Osteocyte (in vitro differentiated cells): ENCODE results near the gene COL27A1. TPM values are rescaled to one million over a fixed set of nuclear protein-coding genes. Genes with fewer than 3 reads are reported as not detected.
"Not testable (repeated sequence)": the region's sequence is repeated elsewhere in the genome, so short reads cannot be mapped to it uniquely, and the experiment has no call there.

Source experiments
- DNase-seq: peaks from one replicate; pipeline ENCODE4 v3.0.0; 2021; ENCODE audit warnings: mixed read lengths; ENCODE audit not compliant: unreplicated experiment; ENCODE audit errors: extremely low spot score
- H3K27ac Mint-ChIP-seq: one replicate; pipeline ENCODE4 v1.8.0; 2021; ENCODE audit warnings: mild to moderate bottlenecking, mixed read lengths; ENCODE audit not compliant: unreplicated experiment
- H3K27me3 Mint-ChIP-seq: one replicate; pipeline ENCODE4 v1.8.0; 2021; ENCODE audit warnings: mixed read lengths; ENCODE audit not compliant: unreplicated experiment
- H3K36me3 Mint-ChIP-seq: one replicate; pipeline ENCODE4 v1.8.0; 2021; ENCODE audit warnings: mixed read lengths; ENCODE audit not compliant: unreplicated experiment
- H3K4me1 Mint-ChIP-seq: one replicate; pipeline ENCODE4 v1.8.0; 2021; ENCODE audit warnings: mixed read lengths; ENCODE audit not compliant: unreplicated experiment
- H3K4me3 Mint-ChIP-seq: one replicate; pipeline ENCODE4 v1.8.0; 2021; ENCODE audit warnings: mild to moderate bottlenecking, moderate library complexity, mixed read lengths; ENCODE audit not compliant: unreplicated experiment
- H3K9me3 Mint-ChIP-seq: one replicate; pipeline ENCODE4 v1.8.0; 2021; ENCODE audit warnings: mixed read lengths; ENCODE audit not compliant: unreplicated experiment
- total RNA-seq: library from RNA; stranded (reverse); gene quantifications from 2 replicates; pipeline ENCODE4 v1.2.1, GENCODE V29; 2021
- TF ChIP-seq, protein P1 (sequence below): fragments of 200-600 bp; sonication (generic); IDR thresholded peaks from 2 replicates; pipeline ENCODE4 v1.5.0; 2021; ENCODE audit warnings: antibody characterized with exemption, mild to moderate bottlenecking, moderate library complexity

Gene COL27A1
- total RNA-seq, 1 donor from 2014 or later = 44.4 TPM

DNA sequence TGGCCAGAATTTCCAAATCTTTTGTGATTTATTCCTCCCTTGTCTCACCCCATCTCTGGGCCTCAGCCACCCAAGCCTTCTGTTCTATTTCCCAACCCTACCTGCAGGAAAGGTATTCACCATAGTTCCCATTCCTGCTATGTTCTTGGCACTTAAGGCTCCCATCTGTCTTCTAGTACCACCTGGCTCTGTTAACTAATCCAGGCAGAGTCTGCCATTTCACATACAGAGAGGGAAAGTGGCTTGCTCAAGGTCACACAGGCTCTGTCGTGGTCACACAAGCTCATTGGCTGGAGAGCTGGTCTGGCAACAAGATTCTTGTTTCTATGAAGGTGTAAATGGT is 35.2 kb downstream of the COL27A1 start:
- no peak for DNase-seq
- H3K9me3 Mint-ChIP-seq = peaks cover 5% of the 10 kb centered on the region
- peaks cover 44% of the 10 kb centered on the region for H3K36me3 Mint-ChIP-seq
- H3K4me1 Mint-ChIP-seq = no peaks in the 10 kb centered on the region
- H3K27ac Mint-ChIP-seq = no peak overlapping the region
- TF ChIP-seq, protein P1, sequence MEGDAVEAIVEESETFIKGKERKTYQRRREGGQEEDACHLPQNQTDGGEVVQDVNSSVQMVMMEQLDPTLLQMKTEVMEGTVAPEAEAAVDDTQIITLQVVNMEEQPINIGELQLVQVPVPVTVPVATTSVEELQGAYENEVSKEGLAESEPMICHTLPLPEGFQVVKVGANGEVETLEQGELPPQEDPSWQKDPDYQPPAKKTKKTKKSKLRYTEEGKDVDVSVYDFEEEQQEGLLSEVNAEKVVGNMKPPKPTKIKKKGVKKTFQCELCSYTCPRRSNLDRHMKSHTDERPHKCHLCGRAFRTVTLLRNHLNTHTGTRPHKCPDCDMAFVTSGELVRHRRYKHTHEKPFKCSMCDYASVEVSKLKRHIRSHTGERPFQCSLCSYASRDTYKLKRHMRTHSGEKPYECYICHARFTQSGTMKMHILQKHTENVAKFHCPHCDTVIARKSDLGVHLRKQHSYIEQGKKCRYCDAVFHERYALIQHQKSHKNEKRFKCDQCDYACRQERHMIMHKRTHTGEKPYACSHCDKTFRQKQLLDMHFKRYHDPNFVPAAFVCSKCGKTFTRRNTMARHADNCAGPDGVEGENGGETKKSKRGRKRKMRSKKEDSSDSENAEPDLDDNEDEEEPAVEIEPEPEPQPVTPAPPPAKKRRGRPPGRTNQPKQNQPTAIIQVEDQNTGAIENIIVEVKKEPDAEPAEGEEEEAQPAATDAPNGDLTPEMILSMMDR = no peak
- no peak overlapping the region for H3K4me3 Mint-ChIP-seq
- H3K27me3 Mint-ChIP-seq = no peaks in the 10 kb centered on the region

- H3K27me3 Mint-ChIP-seq, H3K4me3 Mint-ChIP-seq, H3K27ac Mint-ChIP-seq, H3K4me1 Mint-ChIP-seq, H3K9me3 Mint-ChIP-seq, DNase-seq: not testable (repeated sequence)
- peaks cover 40% of the 10 kb centered on the region for H3K36me3 Mint-ChIP-seq
Observed at GRCh38 chr9:114191402-114191801, 36.1 kb downstream of the COL27A1 start.

- peaks cover 5% of the 10 kb centered on the region for H3K9me3 Mint-ChIP-seq
- TF ChIP-seq, protein P1 = no peak
- H3K27me3 Mint-ChIP-seq = no peaks in the 10 kb centered on the region
- no peak overlapping the region for H3K27ac Mint-ChIP-seq
- no peaks in the 10 kb centered on the region for H3K4me1 Mint-ChIP-seq
- H3K4me3 Mint-ChIP-seq = no peak overlapping the region
- no peak for DNase-seq
- peaks cover 40% of the 10 kb centered on the region for H3K36me3 Mint-ChIP-seq
Observed at GRCh38 chr9:114192539-114192938, 37.2 kb downstream of the COL27A1 start.

DNA sequence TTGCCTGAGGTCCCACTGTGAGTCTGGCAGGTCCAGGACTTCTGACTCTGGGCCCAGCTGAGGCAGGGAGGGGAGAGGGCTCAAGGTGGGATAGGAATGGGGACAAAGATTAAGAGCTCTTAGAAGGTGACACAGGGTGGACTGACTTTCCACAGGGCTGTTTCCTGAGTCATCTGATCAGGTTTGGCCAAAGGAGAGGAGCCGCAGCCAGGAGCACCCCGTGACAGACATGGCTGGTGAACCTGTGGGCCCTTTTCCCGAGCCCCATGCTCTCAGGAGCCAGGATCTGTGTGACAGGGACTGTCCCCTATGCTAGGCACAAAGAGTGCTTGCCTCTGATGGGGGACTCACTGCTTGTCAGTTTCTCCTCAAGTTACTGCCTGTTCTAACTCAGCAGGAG is 37.8 kb downstream of the COL27A1 start:
- H3K36me3 Mint-ChIP-seq = peaks cover 45% of the 10 kb centered on the region
- no peaks in the 10 kb centered on the region for H3K4me1 Mint-ChIP-seq
- H3K9me3 Mint-ChIP-seq = peaks cover 5% of the 10 kb centered on the region
- DNase-seq = no peak
- TF ChIP-seq, protein P1 = no peak
- H3K4me3 Mint-ChIP-seq = no peak overlapping the region
- no peaks in the 10 kb centered on the region for H3K27me3 Mint-ChIP-seq
- no peak overlapping the region for H3K27ac Mint-ChIP-seq

GRCh38 chr9:114196117-114196516 is 40.8 kb downstream of the COL27A1 start:
- Mint-ChIP-seq H3K4me3 (no peak overlapping the region), H3K27me3 (no peaks in the 10 kb centered on the region), H3K4me1 (no peaks in the 10 kb centered on the region), H3K36me3 (peaks cover 45% of the 10 kb centered on the region), H3K27ac (no peak overlapping the region), H3K9me3 (no peaks in the 10 kb centered on the region)
- TF ChIP-seq, protein P1 = no peak
- no peak for DNase-seq

- no peaks in the 10 kb centered on the region for H3K27me3 Mint-ChIP-seq
- H3K4me3 Mint-ChIP-seq = no peak overlapping the region
- peaks cover 38% of the 10 kb centered on the region for H3K36me3 Mint-ChIP-seq
- no peak overlapping the region for H3K27ac Mint-ChIP-seq
- no peaks in the 10 kb centered on the region for H3K9me3 Mint-ChIP-seq
- TF ChIP-seq, protein P1 = no peak
- H3K4me1 Mint-ChIP-seq = no peaks in the 10 kb centered on the region
- no peak for DNase-seq
Observed at GRCh38 chr9:114196979-114197622, 41.8 kb downstream of the COL27A1 start.
